ENCODE results near the gene AP1G1. TPM values are rescaled to one million over a fixed set of nuclear protein-coding genes. Genes with fewer than 3 reads are reported as not detected.

The AP1G1 gene
- polyA plus RNA-seq, 2 donors: 16.9 to 23.5 TPM

GRCh38 chr16:71769222-71769621 is 39.4 kb downstream of the AP1G1 start:
- Histone ChIP-seq H3K36me3 (ENCODE audit: control insufficient read depth in 2 of 2, insufficient read depth in 2 of 2, low read length in 1 of 2) (peaks cover 3 to 11% of the 10 kb centered on the region in 2 donors), H3K4me3 (ENCODE audit: low read depth in 1 of 2, low read length in 2 of 2) (no peak overlapping the region), H3K9me3 (ENCODE audit: control insufficient read depth in 2 of 2, insufficient read depth in 1 of 2, low read depth in 1 of 2, low read length in 1 of 2) (no peaks in the 10 kb centered on the region), H3K27me3 (ENCODE audit: control insufficient read depth in 1 of 2, insufficient read depth in 2 of 2, low read length in 2 of 2) (no peaks in the 10 kb centered on the region), H3K4me1 (ENCODE audit: control insufficient read depth in 2 of 2, insufficient read depth in 2 of 2, low read length in 1 of 2) (no peaks in the 10 kb centered on the region), H3K27ac (ENCODE audit: low read depth in 2 of 2, low read length in 1 of 2) (no peak overlapping the region)
- WGBS, 2 donors: 85 to 100% methylated on average over 1 of the region's 1 CpG

- Histone ChIP-seq H3K9me3 (ENCODE audit: control insufficient read depth in 2 of 2, insufficient read depth in 1 of 2, low read depth in 1 of 2, low read length in 1 of 2) (no peaks in the 10 kb centered on the region), H3K4me1 (ENCODE audit: control insufficient read depth in 2 of 2, insufficient read depth in 2 of 2, low read length in 1 of 2) (no peaks in the 10 kb centered on the region), H3K36me3 (ENCODE audit: control insufficient read depth in 2 of 2, insufficient read depth in 2 of 2, low read length in 1 of 2) (peaks cover 6 to 10% of the 10 kb centered on the region in 2 donors), H3K4me3 (ENCODE audit: low read depth in 1 of 2, low read length in 2 of 2) (no peak overlapping the region), H3K27me3 (ENCODE audit: control insufficient read depth in 1 of 2, insufficient read depth in 2 of 2, low read length in 2 of 2) (no peaks in the 10 kb centered on the region), H3K27ac (ENCODE audit: low read depth in 2 of 2, low read length in 1 of 2) (no peak overlapping the region)
- 80 to 85% methylated on average over 3 of the region's 3 CpGs for WGBS, 2 donors
Measured at GRCh38 chr16:71767060-71767900, 41.4 kb downstream of the AP1G1 start.

DNA sequence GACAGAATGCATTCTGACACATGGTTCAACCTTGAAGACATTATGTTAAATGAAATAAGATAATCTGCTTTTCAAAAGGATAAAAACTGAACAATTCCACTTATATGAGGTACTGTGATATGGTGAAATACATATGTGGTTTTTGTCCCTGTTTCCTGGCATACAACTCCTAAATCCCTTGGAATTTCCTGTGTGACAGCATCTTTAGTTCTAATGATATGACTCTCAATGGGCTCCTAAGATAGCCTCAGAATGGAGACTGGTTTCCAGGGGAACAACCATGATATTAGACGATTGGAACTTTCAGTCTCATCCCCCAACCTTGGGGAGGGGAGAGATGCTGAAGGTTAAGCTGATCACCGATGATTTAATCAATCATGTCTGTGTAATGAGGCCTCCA is 46.4 kb downstream of the AP1G1 start:
- no peaks in the 10 kb centered on the region for H3K27me3 ChIP-seq (ENCODE audit: control insufficient read depth in 1 of 2, insufficient read depth in 2 of 2, low read length in 2 of 2)
- peaks cover 8 to 15% of the 10 kb centered on the region in 2 donors for H3K36me3 ChIP-seq (ENCODE audit: control insufficient read depth in 2 of 2, insufficient read depth in 2 of 2, low read length in 1 of 2)
- no peak overlapping the region for H3K27ac ChIP-seq (ENCODE audit: low read depth in 2 of 2, low read length in 1 of 2)
- WGBS, 2 donors: 82 to 85% methylated on average over 2 of the region's 2 CpGs
- H3K4me1 ChIP-seq (ENCODE audit: control insufficient read depth in 2 of 2, insufficient read depth in 2 of 2, low read length in 1 of 2): no peaks in the 10 kb centered on the region
- no peaks in the 10 kb centered on the region for H3K9me3 ChIP-seq (ENCODE audit: control insufficient read depth in 2 of 2, insufficient read depth in 1 of 2, low read depth in 1 of 2, low read length in 1 of 2)
- no peak overlapping the region for H3K4me3 ChIP-seq (ENCODE audit: low read depth in 1 of 2, low read length in 2 of 2)

GRCh38 chr16:71761097-71761496 is 47.5 kb downstream of the AP1G1 start:
- H3K36me3 ChIP-seq (ENCODE audit: control insufficient read depth in 2 of 2, insufficient read depth in 2 of 2, low read length in 1 of 2): peaks cover 10 to 18% of the 10 kb centered on the region in 2 donors

GRCh38 chr16:71758293-71758760 is 50.3 kb downstream of the AP1G1 start:
- Histone ChIP-seq H3K4me3 (ENCODE audit: low read depth in 1 of 2, low read length in 2 of 2) (no peak overlapping the region), H3K27ac (ENCODE audit: low read depth in 2 of 2, low read length in 1 of 2) (no peak overlapping the region), H3K9me3 (ENCODE audit: control insufficient read depth in 2 of 2, insufficient read depth in 1 of 2, low read depth in 1 of 2, low read length in 1 of 2) (no peaks in the 10 kb centered on the region), H3K4me1 (ENCODE audit: control insufficient read depth in 2 of 2, insufficient read depth in 2 of 2, low read length in 1 of 2) (no peaks in the 10 kb centered on the region), H3K36me3 (ENCODE audit: control insufficient read depth in 2 of 2, insufficient read depth in 2 of 2, low read length in 1 of 2) (peaks cover 15 to 25% of the 10 kb centered on the region in 2 donors), H3K27me3 (ENCODE audit: control insufficient read depth in 1 of 2, insufficient read depth in 2 of 2, low read length in 2 of 2) (no peaks in the 10 kb centered on the region)
- 64 to 82% methylated on average over 5 of the region's 5 CpGs for WGBS, 2 donors

More at GRCh38 chr16:71761097-71761496, 47.5 kb downstream of the AP1G1 start:
- no peaks in the 10 kb centered on the region for H3K4me1 ChIP-seq (ENCODE audit: control insufficient read depth in 2 of 2, insufficient read depth in 2 of 2, low read length in 1 of 2)
- no peaks in the 10 kb centered on the region for H3K27me3 ChIP-seq (ENCODE audit: control insufficient read depth in 1 of 2, insufficient read depth in 2 of 2, low read length in 2 of 2)
- 95 to 98% methylated on average over 2 of the region's 2 CpGs for WGBS, 2 donors
- H3K9me3 ChIP-seq (ENCODE audit: control insufficient read depth in 2 of 2, insufficient read depth in 1 of 2, low read depth in 1 of 2, low read length in 1 of 2): no peaks in the 10 kb centered on the region
- no peak overlapping the region for H3K4me3 ChIP-seq (ENCODE audit: low read depth in 1 of 2, low read length in 2 of 2)
- H3K27ac ChIP-seq (ENCODE audit: low read depth in 2 of 2, low read length in 1 of 2): no peak overlapping the region

GRCh38 chr16:71754652-71755051 is 54.0 kb downstream of the AP1G1 start:
- no peaks in the 10 kb centered on the region for H3K9me3 ChIP-seq (ENCODE audit: control insufficient read depth in 2 of 2, insufficient read depth in 1 of 2, low read depth in 1 of 2, low read length in 1 of 2)
- H3K27ac ChIP-seq (ENCODE audit: low read depth in 2 of 2, low read length in 1 of 2): no peak overlapping the region
- H3K36me3 ChIP-seq (ENCODE audit: control insufficient read depth in 2 of 2, insufficient read depth in 2 of 2, low read length in 1 of 2): peaks cover 16 to 18% of the 10 kb centered on the region in 2 donors
- no peaks in the 10 kb centered on the region for H3K27me3 ChIP-seq (ENCODE audit: control insufficient read depth in 1 of 2, insufficient read depth in 2 of 2, low read length in 2 of 2)
- WGBS, 2 donors: 66 to 82% methylated on average over 2 of the region's 2 CpGs
- H3K4me3 ChIP-seq (ENCODE audit: low read depth in 1 of 2, low read length in 2 of 2): no peak overlapping the region
- no peaks in the 10 kb centered on the region for H3K4me1 ChIP-seq (ENCODE audit: control insufficient read depth in 2 of 2, insufficient read depth in 2 of 2, low read length in 1 of 2)

- Histone ChIP-seq H3K36me3 (ENCODE audit: control insufficient read depth in 2 of 2, insufficient read depth in 2 of 2, low read length in 1 of 2) (peaks cover 15 to 16% of the 10 kb centered on the region in 2 donors), H3K4me1 (ENCODE audit: control insufficient read depth in 2 of 2, insufficient read depth in 2 of 2, low read length in 1 of 2) (no peaks in the 10 kb centered on the region), H3K27me3 (ENCODE audit: control insufficient read depth in 1 of 2, insufficient read depth in 2 of 2, low read length in 2 of 2) (no peaks in the 10 kb centered on the region), H3K9me3 (ENCODE audit: control insufficient read depth in 2 of 2, insufficient read depth in 1 of 2, low read depth in 1 of 2, low read length in 1 of 2) (no peaks in the 10 kb centered on the region), H3K4me3 (ENCODE audit: low read depth in 1 of 2, low read length in 2 of 2) (no peak overlapping the region), H3K27ac (ENCODE audit: low read depth in 2 of 2, low read length in 1 of 2) (no peak overlapping the region)
Measured at GRCh38 chr16:71754108-71754507, 54.5 kb downstream of the AP1G1 start.

- H3K36me3 ChIP-seq (ENCODE audit: control insufficient read depth in 2 of 2, insufficient read depth in 2 of 2, low read length in 1 of 2): peaks cover 2% of the 10 kb centered on the region in 2 donors
- H3K4me1 ChIP-seq (ENCODE audit: control insufficient read depth in 2 of 2, insufficient read depth in 2 of 2, low read length in 1 of 2): no peaks in the 10 kb centered on the region
- H3K4me3 ChIP-seq (ENCODE audit: low read depth in 1 of 2, low read length in 2 of 2): no peak overlapping the region
- H3K9me3 ChIP-seq (ENCODE audit: control insufficient read depth in 2 of 2, insufficient read depth in 1 of 2, low read depth in 1 of 2, low read length in 1 of 2): no peaks in the 10 kb centered on the region
- 84 to 88% methylated on average over 4 of the region's 4 CpGs for WGBS, 2 donors
- no peak overlapping the region for H3K27ac ChIP-seq (ENCODE audit: low read depth in 2 of 2, low read length in 1 of 2)
- H3K27me3 ChIP-seq (ENCODE audit: control insufficient read depth in 1 of 2, insufficient read depth in 2 of 2, low read length in 2 of 2): no peaks in the 10 kb centered on the region
Measured at GRCh38 chr16:71748226-71748625, 60.4 kb downstream of the AP1G1 start.

- 52 to 53% methylated on average over 7 of the region's 7 CpGs for WGBS, 2 donors
- Histone ChIP-seq H3K27me3 (ENCODE audit: control insufficient read depth in 1 of 2, insufficient read depth in 2 of 2, low read length in 2 of 2) (no peaks in the 10 kb centered on the region), H3K36me3 (ENCODE audit: control insufficient read depth in 2 of 2, insufficient read depth in 2 of 2, low read length in 1 of 2) (peaks cover 0 to 2% of the 10 kb centered on the region in 2 donors), H3K4me3 (ENCODE audit: low read depth in 1 of 2, low read length in 2 of 2) (no peak overlapping the region), H3K27ac (ENCODE audit: low read depth in 2 of 2, low read length in 1 of 2) (no peak overlapping the region), H3K4me1 (ENCODE audit: control insufficient read depth in 2 of 2, insufficient read depth in 2 of 2, low read length in 1 of 2) (no peaks in the 10 kb centered on the region), H3K9me3 (ENCODE audit: control insufficient read depth in 2 of 2, insufficient read depth in 1 of 2, low read depth in 1 of 2, low read length in 1 of 2) (no peaks in the 10 kb centered on the region)
Measured at GRCh38 chr16:71746442-71747046, 62.1 kb downstream of the AP1G1 start.
